Fibroblast of the aortic adventitia (primary cell): ENCODE data around the gene ZNF444. TPM values are rescaled to one million over a fixed set of nuclear protein-coding genes. Genes with fewer than 3 reads are reported as not detected.

Experiments
- DNase-seq: peaks from one replicate; pipeline ENCODE4 v3.0.0-alpha.2; 2010; ENCODE audit warnings: low read depth
- H3K4me3 ChIP-seq: 2 replicates; pipeline ENCODE4 v1.5.1; 2011; ENCODE audit warnings: low read depth, mild to moderate bottlenecking, control low read depth, low read length, moderate library complexity
- CTCF ChIP-seq: IDR thresholded peaks from 2 replicates; pipeline ENCODE4 v1.5.1; 2011; ENCODE audit warnings: mild to moderate bottlenecking, low read length, control low read depth, inconsistent platforms; ENCODE audit not compliant: insufficient read depth
- total RNA-seq: library from RNA; depleted of rRNA; stranded (reverse); fragments of >200 nt; gene quantifications from 2 replicates; pipeline ENCODE4 v1.2.3, GENCODE V29; 2012; ENCODE audit warnings: low replicate concordance

ZNF444 gene
- total RNA-seq, 1 donor: 12.9 TPM

- TF ChIP-seq CTCF: no peak
- DNase-seq: no peak
- no peak overlapping the region for H3K4me3 ChIP-seq
These were observed 26.9 kb upstream of the ZNF444 start for GRCh38 chr19:56114051-56114777.

DNA sequence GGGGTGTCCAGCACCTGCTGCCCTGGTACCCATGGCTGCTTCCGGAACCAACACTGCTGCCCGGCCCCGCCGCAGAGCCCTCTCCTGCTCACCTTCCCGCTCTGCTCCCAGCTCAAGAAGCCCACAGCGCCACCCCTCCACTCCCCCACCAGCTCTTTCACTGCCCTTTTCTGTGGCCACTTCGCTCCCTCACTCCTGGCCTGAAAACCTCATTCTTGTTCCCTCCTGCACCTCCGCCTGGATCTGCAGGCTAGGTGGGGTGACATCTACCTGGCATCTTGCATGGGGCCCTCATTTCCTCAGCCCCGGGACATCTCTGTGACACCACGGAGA is 26.3 kb upstream of the ZNF444 start:
- H3K4me3 ChIP-seq: no peak overlapping the region
- DNase-seq: no peak
- no peak for TF ChIP-seq CTCF

DNA sequence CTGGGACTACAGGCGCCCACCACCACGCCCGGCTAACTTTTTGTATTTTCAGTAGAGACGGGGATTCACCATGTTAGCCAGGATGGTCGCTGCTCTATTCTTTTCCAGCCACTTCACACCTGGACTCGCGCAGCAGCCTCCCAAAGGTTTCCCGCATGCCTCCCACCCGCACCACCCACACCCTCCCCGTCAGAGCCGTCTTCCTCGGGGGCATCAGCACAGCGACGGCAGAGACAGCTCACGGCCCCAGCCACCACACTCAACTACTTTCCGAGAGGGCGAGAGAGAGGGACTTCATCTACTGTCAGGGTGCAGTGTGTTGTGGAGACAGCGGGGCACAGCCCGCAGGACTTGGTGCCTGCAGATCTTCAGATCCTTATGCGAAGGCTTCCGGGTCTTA is 25.6 kb upstream of the ZNF444 start:
- no peak for DNase-seq

GRCh38 chr19:56116606-56117005 is 24.5 kb upstream of the ZNF444 start:
- no peak for DNase-seq
- no peak overlapping the region for H3K4me3 ChIP-seq
- TF ChIP-seq CTCF: no peak

More for the DNA sequence above, 25.6 kb upstream of the ZNF444 start:
- no peak overlapping the region for H3K4me3 ChIP-seq
- no peak for TF ChIP-seq CTCF

DNA sequence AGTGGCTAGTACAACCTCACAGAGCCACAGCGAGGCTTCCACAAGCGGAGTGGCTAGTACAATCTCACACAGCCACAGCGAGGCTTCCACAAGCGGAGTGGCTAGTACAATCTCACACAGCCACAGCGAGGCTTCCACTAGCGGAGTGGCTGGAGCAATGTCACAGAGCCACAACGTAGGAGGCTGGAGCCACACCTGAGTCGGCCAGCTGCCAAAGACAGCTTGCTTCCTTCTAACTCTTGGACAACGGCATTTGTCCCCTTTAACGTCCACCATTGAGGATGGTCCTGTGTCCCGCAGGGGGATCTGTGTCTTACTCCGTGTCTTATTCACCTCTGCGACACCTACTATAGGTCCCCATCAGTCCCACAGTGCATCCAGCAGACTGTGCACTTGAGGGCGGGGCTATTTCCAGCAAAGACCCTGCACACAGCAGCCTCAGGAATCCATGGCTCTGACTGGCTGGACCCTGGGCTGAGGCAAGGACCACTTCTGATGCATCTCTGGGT is 23.7 kb upstream of the ZNF444 start:
- no peak for DNase-seq
- H3K4me3 ChIP-seq: no peak overlapping the region
- TF ChIP-seq CTCF: no peak

DNA sequence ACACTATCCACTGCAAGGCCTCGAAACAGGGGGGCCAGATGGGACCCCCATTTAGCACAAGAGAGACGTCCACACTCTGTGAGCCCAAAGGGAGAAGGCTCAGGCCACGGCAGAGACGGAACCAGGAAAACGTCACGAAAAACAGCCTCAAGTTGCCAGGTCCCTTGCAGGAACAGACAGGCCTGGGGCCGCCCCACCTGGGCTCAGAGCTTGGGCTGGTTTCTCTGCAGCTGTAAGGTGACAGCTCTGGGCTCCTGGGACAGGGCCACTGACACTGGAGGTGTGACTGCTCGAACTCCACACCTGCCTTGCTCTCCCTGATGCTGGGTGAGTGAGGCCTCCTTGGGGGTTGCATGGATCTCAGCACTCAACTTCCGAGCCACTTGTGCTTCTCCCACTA is 23.2 kb upstream of the ZNF444 start:
- no peak overlapping the region for H3K4me3 ChIP-seq
- no peak for TF ChIP-seq CTCF
- no peak for DNase-seq
